Gastroesophageal sphincter (tissue), 3 donors: ENCODE measurements around the gene SAP25.
A peak's percentile ranks its signal among the peaks of the same experiment; 100 is the strongest.

ENCODE experiments used
- EP300 ChIP-seq: sonication (generic); formaldehyde crosslinking; IDR thresholded peaks from one replicate; pipeline ENCODE4 v1.6.1; 2017; ENCODE audit warnings: antibody characterized with exemption, mild to moderate bottlenecking
- POLR2A ChIP-seq, 2 donors: fragments of 450-650 bp; IDR thresholded peaks; one replicate each; pipeline ENCODE4 v1.6.1; 2017; ENCODE audit warnings: antibody characterized with exemption in 2 of 2, mild to moderate bottlenecking in 2 of 2, moderate library complexity in 1 of 2
- TF ChIP-seq, protein P1 (sequence below), 4 experiments: fragments of 200-600 bp in 2 of 4; fragments of 450-650 bp in 2 of 4; sonication (generic) in 1 of 4; IDR thresholded peaks; one replicate each; pipeline ENCODE4 v1.5.1; 2017 to 2019; ENCODE audit warnings: antibody characterized with exemption in 4 of 4, mild to moderate bottlenecking in 2 of 4, moderate library complexity in 2 of 4

DNA sequence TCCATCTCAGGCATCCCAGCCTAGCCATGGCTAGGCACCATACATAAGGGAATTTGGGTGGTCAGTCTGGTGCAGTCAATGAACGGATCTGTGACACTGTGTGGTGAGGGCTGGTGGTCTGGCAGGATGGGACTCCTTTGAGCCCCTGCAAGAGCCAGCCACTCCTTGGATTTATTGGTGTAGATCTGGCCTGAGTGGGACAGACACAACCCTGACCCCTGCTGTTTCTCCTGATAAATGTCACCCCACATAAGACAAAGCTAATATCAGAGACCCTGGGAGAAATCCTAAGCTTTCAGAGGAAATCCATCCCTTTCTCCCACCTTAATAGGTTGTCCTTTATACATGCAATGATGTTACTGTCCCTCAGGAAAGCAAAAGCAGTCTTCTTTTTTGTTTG is 14.7 kb upstream of the SAP25 start:
- TF ChIP-seq, protein P1, sequence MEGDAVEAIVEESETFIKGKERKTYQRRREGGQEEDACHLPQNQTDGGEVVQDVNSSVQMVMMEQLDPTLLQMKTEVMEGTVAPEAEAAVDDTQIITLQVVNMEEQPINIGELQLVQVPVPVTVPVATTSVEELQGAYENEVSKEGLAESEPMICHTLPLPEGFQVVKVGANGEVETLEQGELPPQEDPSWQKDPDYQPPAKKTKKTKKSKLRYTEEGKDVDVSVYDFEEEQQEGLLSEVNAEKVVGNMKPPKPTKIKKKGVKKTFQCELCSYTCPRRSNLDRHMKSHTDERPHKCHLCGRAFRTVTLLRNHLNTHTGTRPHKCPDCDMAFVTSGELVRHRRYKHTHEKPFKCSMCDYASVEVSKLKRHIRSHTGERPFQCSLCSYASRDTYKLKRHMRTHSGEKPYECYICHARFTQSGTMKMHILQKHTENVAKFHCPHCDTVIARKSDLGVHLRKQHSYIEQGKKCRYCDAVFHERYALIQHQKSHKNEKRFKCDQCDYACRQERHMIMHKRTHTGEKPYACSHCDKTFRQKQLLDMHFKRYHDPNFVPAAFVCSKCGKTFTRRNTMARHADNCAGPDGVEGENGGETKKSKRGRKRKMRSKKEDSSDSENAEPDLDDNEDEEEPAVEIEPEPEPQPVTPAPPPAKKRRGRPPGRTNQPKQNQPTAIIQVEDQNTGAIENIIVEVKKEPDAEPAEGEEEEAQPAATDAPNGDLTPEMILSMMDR (IDR thresholded peaks at IDR 0.05): peak in 2 of 4 experiments; percentile 16 to 28
- TF ChIP-seq POLR2A (IDR thresholded peaks at IDR 0.05) (no peak), EP300 (no peak)
